MCF 10A (cell line): Measurements from ENCODE around the gene UMODL1. TPM values are rescaled to one million over a fixed set of nuclear protein-coding genes. Genes with fewer than 3 reads are reported as not detected.

Source experiments
- BruUV-seq: library from RNA; stranded (reverse); fragments of 400-500 nt; replicated peaks from 2 replicates; lab custom pipeline; 2021; lab: Mats Ljungman, UMichigan
- CTCF ChIA-PET: fragments of 300-600 bp; sonication (Branson Sonifier 250); formaldehyde crosslinking; extraction: SDS; loops from one replicate; lab custom pipeline; 2021; ENCODE audit warnings: antibody characterized with exemption, inconsistent platforms; lab: Yijun Ruan, JAX
- POLR2A ChIA-PET: fragments of 300-600, 350-650 bp; sonication (Branson Sonifier 250); formaldehyde crosslinking; extraction: SDS; loops from one replicate; lab custom pipeline; 2020; ENCODE audit warnings: antibody characterized with exemption, inconsistent platforms; lab: Yijun Ruan, JAX
- DNase-seq: peaks from one replicate; pipeline ENCODE4 v3.0.0-alpha.2; 2018; ENCODE audit not compliant: unreplicated experiment
- H3K27ac Mint-ChIP-seq: one replicate; pipeline ENCODE4 v1.8.0; 2022; ENCODE audit warnings: mild to moderate bottlenecking, low read depth, mixed read lengths; ENCODE audit not compliant: unreplicated experiment
- H3K27me3 Mint-ChIP-seq: one replicate; pipeline ENCODE4 v1.8.0; 2022; ENCODE audit warnings: mixed read lengths; ENCODE audit not compliant: insufficient read depth, unreplicated experiment
- H3K36me3 Mint-ChIP-seq: one replicate; pipeline ENCODE4 v1.8.0; 2022; ENCODE audit warnings: mild to moderate bottlenecking, moderate library complexity, mixed read lengths; ENCODE audit not compliant: insufficient read depth, unreplicated experiment
- H3K4me1 Mint-ChIP-seq: one replicate; pipeline ENCODE4 v1.8.0; 2022; ENCODE audit warnings: mixed read lengths; ENCODE audit not compliant: insufficient read depth, unreplicated experiment
- H3K4me3 Mint-ChIP-seq: one replicate; pipeline ENCODE4 v1.8.0; 2022; ENCODE audit warnings: mild to moderate bottlenecking, moderate library complexity, mixed read lengths; ENCODE audit not compliant: unreplicated experiment
- H3K9me3 Mint-ChIP-seq: one replicate; pipeline ENCODE4 v1.8.0; 2022; ENCODE audit warnings: mixed read lengths; ENCODE audit not compliant: unreplicated experiment
- CTCF ChIP-seq: fragments of 200-600 bp; IDR thresholded peaks from one replicate; pipeline ENCODE4 v1.8.0; 2022; ENCODE audit warnings: antibody characterized with exemption, mild to moderate bottlenecking; ENCODE audit not compliant: unreplicated experiment
- intact Hi-C: fragments of 100-400 bp; cut with micrococcal nuclease; formaldehyde crosslinking; loops from 2 replicates; pipeline ENCODE4 v1.14.1; 2022
- total RNA-seq: library from RNA; stranded (reverse); gene quantifications from 2 replicates; pipeline ENCODE4 v1.2.3, GENCODE V29; 2022

UMODL1 gene
- total RNA-seq, 1 experiment from 2014 or later = not detected

GRCh38 chr21:42088658-42089057 is 17.5 kb downstream of the UMODL1 start:
- Mint-ChIP-seq H3K9me3 (no peaks in the 10 kb centered on the region), H3K36me3 (no peaks in the 10 kb centered on the region), H3K4me1 (no peaks in the 10 kb centered on the region), H3K27ac (no peak overlapping the region), H3K27me3 (peaks cover 18% of the 10 kb centered on the region), H3K4me3 (no peak overlapping the region)
- no peak for DNase-seq
- intact Hi-C loops = no loop called here
- BruUV-seq = no TSS peak
- ChIA-PET POLR2A (no interaction called here), CTCF (interaction anchor here (1.2 kb wide), 1 partner anchor 19 kb away, joined by 3 read pairs; no protein-coding TSS in a partner anchor)
- TF ChIP-seq CTCF = no peak

- no peaks in the 10 kb centered on the region for H3K4me1 Mint-ChIP-seq
- BruUV-seq = no TSS peak
- no peak for DNase-seq
- TF ChIP-seq CTCF = no peak
- H3K36me3 Mint-ChIP-seq = no peaks in the 10 kb centered on the region
- no peak overlapping the region for H3K4me3 Mint-ChIP-seq
- intact Hi-C loops = no loop called here
- no peak overlapping the region for H3K27ac Mint-ChIP-seq
- ChIA-PET CTCF (no interaction called here), POLR2A (no interaction called here)
- no peaks in the 10 kb centered on the region for H3K9me3 Mint-ChIP-seq
- peaks cover 18% of the 10 kb centered on the region for H3K27me3 Mint-ChIP-seq
Measured at GRCh38 chr21:42089093-42089631, 18.0 kb downstream of the UMODL1 start.

- DNase-seq = no peak
- Mint-ChIP-seq H3K4me1 (no peaks in the 10 kb centered on the region), H3K27me3 (peaks cover 18% of the 10 kb centered on the region), H3K9me3 (no peaks in the 10 kb centered on the region), H3K4me3 (no peak overlapping the region), H3K36me3 (no peaks in the 10 kb centered on the region), H3K27ac (no peak overlapping the region)
- CTCF ChIA-PET = no interaction called here
- no peak for TF ChIP-seq CTCF
- POLR2A ChIA-PET = no interaction called here
- intact Hi-C loops = no loop called here
- no TSS peak for BruUV-seq
Measured at GRCh38 chr21:42089665-42090310, 18.7 kb downstream of the UMODL1 start.

- no peaks in the 10 kb centered on the region for H3K4me1 Mint-ChIP-seq
- no peak for TF ChIP-seq CTCF
- no peaks in the 10 kb centered on the region for H3K9me3 Mint-ChIP-seq
- intact Hi-C loops = no loop called here
- no peak for DNase-seq
- no TSS peak for BruUV-seq
- H3K27ac Mint-ChIP-seq = no peak overlapping the region
- H3K27me3 Mint-ChIP-seq = peaks cover 18% of the 10 kb centered on the region
- ChIA-PET CTCF (interaction anchor here (0.6 to 2.8 kb wide), 5 partner anchors 16 to 50 kb away, joined by 3 to 11 read pairs (median 3); no protein-coding TSS in a partner anchor), POLR2A (interaction anchor here (0.6 kb wide), 1 partner anchor 40 kb away, joined by 3 read pairs; no protein-coding TSS in a partner anchor)
- no peaks in the 10 kb centered on the region for H3K36me3 Mint-ChIP-seq
- H3K4me3 Mint-ChIP-seq = no peak overlapping the region
Measured at GRCh38 chr21:42091899-42092508, 20.9 kb downstream of the UMODL1 start.
